Stimulated activated CD4-positive, alpha-beta T cell treated with anti-CD3 and anti-CD28 coated beads, TNF-alpha, amount 100 ng/mL, for 4 hours (primary cell): ENCODE data around the gene RXRA.

Experiments
- DNase-seq, 3 experiments: peaks; one replicate each; pipeline ENCODE4 v3.0.0-alpha.2; 2020; ENCODE audit warnings: low read depth in 3 of 3

The RXRA gene

DNA sequence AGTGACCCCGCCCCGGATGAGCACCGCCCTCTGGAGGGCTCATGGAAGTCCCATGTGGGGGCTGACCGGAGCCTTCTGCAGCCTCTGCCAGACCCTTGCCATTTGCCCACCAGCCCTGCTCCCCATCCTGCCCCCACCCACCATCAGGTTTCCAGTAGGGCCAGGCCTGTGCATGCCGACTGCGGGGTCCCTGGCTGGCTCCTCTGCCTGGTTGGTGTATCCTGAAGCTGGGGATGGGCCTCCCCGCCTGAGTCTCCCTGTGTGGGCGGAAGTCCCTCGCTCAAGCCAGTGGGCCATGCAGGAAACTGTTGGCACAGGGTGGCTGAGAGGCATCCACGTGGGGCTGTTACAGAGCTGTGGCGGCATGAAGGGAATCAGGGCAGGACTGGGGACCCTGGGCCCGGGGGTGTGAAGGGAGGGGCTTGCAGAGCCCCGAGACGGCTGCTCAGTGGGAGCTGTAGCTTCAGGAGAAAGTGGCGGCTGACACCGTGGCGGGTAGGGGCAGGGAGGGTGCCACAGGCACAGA lies 88.7 kb downstream of the RXRA start:
- no peak for DNase-seq

DNA sequence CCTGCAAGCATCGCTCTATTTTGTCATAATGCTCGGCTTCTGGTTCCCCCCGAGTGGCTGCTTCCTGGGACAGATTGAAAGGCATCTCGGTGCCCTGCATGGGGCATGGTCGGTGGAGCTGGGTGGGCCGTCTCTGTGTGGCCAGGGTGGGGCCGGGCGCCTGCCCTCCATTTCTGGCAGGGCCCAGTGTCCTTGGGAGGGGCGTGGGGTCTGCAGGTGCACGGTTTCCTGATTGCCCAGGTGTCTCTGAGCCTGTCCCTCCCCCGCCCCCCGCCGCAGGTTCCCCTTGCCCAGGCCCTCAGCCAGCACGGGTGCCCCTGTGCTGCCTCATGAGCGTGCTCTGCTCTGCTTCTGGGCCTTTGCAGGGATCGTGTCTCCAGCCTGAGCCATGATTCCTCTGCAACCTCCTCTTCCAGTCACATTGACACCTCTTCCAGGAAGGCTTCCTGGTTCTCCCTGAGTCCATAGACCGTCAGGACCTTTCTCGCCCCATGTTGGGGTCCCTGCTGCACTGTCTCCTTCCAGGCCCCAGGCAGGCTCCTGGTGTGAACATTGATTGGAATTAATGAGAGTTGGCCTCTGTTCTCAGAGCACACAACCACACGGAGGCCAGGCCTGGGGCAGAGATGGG lies 90.2 kb downstream of the RXRA start:
- no peak for DNase-seq

DNA sequence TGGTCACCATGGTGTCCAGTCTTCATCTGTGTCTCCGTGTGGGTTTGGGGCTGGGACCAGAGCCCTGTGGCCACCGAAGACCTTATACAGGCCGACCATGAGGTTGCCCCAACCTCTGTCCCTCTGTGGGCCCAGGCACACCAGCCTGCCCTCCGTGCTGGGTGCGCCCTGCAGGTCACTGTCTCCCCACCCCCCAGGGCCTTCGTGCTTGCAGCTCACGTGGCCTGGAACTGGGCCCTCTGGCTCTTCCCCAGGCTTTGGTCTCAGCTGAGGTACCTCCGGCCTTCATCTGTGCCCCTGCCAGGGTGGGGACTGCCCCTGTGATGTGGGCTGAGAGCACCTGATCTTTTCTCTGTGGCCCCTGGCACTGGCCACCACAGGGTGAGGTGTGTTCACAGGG lies 92.1 kb downstream of the RXRA start:
- DNase-seq, result no peak

DNA sequence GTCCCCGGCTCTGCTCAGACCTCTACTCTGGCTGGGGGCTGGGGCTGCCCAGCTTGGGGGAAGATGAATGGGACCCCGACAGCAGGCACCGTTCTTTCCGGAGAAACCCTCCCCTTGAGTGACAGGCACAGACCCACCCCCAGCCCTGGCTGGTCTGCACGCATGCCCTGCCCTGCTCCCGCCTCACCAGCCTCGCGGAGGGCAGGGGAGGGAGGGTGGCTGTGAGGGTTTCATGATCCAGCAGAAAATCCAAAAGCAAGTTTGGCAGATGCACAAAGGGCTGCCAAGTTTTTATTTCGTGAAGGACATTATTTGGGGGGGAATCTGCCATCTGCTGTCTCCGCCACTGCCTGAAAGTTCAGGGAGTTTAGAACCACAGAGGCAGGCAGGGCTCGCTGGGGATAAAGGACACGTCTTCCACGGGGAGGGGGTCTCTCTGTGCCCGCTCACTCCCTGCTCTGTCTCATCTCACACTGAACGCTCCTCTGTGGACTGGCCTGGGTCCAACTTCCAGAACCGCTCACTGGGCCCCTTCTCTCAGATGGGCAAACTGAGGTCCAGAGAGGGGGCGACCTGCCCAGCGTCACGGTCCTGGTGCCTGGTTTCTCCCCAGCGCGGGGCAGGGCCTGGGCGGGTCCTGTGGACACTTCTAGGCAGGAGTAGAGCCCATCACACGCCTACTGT lies 92.9 kb downstream of the RXRA start:
- no peak for DNase-seq

DNA sequence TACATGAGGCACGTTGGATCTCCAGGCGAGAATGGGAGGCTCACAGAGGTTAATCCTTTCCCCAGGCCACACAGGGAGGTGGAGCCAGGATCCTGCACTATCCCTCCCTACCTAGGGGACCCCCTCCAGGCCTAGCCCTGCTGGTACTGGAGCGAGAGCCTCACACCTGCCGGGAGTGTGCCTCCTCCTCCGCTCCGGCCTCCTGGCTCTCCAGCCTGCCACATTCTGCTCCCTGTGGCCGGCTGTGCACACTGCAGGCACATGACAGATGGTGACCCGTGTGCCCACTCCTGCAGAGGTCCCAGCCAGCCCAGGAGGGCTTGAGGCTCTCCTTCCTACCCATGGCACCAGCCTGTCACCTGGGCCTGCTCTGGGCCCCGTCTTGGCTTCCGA lies 93.4 kb downstream of the RXRA start:
- no peak for DNase-seq

DNA sequence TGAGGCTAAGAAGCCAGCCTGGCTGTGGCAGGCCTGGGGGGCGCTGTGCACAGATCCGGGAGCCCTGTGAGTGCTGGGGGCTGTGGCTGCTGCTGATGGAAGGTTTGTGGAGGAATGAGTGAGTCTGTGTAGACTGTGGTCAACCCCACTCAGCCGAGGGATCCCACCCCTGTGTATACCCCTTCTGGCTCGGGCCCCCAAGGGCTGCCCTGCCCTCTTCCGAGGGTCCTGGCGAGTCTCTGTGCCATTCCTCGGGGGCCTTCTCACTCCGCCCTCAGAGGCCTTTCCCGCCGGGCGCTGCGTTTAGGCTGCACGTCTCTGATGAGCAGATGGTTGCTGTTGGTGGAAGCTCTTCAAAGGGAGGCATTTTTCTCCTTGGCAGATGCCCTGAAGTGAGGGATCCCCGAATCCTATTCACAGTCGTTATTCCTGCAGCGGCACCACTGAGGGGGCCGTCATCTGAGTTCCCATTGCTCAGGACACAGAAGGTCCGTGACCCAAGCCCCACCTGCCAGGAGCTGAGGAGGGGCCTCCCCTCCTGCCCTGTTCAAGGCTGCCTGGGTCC lies 94.1 kb downstream of the RXRA start:
- no peak for DNase-seq

DNA sequence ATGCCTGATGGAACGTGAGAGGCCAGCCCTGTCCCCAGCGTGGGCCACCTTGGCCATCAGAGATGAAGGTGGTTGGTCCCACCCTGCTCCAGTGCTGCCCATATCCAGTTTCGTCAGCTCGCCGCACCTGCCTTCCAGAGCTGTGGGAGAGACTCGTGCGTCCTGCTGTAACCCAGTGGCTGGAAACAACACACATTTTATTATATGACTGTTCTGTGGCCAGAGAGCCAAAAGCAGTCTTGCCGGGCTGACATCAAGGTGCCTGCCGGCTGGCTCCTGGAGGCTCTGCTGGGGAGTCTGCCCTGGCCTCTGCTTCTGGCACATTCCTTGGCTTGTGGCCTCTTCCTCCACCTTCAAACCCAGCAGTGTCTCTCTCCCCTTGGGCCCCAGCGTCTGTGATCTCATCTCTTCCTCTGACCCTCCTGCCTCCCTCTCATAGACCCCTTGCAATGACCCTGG lies 94.7 kb downstream of the RXRA start:
- no peak for DNase-seq

DNA sequence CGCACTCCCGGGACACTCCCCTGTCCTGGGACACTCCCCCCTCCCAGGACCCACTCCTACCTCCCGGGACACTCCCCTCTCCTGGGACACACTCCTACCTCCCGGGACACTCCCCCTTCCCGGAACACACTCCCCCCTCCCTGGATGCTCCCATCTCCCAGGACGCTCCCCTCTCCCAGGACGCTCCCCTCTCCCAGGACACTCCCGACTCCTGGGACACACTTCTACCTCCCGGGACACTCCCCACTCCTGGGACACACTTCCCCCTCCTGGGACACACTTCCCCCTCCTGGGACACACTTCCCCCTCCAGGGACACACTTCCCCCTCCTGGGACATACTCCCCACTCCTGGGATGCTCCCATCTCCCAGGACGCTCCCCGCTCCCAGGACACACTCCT lies 95.6 kb downstream of the RXRA start:
- DNase-seq, result no peak

DNA sequence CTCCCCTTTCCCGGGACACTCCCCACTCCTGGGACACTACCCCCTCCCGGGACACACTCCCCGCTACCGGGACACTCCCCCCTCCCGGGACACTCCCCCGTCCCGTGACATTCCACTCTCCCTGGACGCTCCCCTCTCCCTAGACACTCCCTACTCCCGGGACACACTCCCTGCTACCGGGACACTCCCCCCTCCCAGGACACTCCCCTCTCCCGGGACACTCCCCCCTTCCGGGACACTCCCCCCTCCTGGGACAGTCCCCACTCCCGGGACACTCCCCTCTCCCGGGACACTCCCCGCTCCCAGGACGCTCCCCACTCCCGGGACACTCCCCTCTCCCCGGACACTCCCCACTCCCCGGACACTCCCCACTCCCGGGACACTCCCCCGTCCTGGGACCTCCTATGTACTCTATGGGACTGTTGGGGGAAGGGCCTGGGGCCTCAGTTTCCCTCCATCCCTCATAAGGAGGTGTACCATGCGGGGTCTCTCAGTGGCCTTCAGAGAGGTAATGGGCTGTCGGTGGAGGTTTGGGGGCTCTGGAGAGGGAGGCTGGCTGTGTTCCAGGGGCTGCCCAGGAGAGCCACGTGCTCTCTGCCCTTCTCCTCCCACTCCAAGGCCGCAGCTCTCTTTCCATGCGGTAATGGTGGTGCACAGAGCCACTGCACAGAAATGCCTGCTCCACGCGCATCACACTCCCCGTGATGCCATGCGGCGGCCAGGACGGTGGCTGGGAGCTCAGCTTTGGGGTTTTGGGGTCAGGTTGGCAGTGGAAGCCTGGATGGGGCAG lies 96.2 kb downstream of the RXRA start:
- no peak for DNase-seq

DNA sequence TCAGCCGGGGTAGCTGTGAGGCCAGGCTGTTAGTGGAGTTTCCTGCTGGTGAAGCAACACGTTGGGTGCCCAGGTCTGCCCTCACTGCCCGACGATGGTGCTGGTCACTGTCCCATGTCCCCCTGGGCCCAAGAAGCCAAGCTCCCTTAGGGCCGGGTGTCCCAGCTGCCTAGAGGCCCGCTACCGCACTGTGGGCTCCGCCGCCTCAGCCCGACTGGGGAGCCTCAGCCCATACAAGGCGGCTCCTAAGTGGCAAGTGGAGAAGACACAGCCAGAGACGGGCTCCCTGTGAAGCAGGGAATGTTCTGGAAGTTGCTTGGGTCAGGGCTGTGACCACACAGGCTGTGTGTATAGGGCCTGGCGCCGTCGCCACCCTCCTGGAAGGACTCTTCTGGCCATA lies 96.9 kb downstream of the RXRA start:
- DNase-seq, result no peak

DNA sequence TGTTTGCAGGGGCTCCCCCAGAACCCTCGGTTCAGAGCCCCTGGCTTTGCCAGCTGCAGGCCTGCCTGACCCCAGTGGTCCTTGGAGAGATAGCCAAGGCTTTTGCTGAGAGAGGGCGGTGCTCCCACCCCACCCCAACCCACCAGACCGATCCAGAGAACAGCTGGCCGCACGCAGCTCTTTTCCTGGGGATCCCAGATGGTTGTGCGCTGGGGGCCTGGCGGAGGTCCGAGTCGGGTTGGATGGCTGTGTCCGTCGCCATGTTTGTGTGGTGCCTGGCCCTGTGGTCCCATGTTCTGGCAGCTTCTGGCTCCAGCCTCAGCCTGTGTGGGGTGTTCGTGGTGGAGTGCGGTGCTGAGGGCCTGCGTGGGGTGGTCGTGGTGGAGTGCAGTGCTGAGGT lies 97.5 kb downstream of the RXRA start:
- no peak for DNase-seq

DNA sequence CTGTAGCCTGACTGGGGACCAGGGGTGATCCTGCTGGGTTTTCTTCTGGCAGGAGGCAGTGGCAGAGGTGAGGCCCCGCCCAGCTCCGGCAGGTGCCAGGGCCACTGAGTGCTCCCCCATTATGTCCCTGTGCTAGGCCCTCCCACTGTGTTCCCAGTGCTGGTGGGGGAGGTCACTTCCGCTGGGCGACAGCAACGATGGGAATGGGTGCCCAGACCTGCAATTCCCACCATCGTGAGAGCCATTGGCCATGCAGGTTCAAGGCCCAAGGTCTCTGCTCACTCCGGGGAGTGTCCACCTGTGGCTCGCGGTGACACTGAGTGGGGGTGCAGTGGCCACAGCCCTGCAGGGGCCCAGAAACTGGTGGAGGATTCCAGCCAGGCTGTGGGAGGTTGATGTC lies 98.6 kb downstream of the RXRA start:
- no peak for DNase-seq

DNA sequence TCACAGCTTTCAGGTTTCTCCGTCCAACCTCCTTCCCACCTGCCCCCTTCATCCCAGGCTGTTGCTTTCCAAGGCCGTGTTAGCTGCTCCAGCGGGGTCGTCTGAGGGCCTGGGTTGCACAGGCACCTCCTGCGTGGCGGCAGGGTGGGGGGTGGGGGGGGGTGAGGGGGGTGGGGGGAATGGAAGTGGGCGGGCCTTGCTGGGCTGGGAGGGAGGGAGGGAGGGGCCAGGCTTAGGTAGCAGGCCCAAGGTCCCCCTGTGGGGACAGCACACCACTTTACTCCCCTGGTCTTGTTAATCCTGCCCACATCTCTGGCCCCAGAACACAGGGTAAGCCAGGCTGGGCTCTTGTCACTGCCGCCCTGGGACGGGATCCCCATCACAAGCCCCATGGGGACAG lies 99.1 kb downstream of the RXRA start:
- no peak for DNase-seq

DNA sequence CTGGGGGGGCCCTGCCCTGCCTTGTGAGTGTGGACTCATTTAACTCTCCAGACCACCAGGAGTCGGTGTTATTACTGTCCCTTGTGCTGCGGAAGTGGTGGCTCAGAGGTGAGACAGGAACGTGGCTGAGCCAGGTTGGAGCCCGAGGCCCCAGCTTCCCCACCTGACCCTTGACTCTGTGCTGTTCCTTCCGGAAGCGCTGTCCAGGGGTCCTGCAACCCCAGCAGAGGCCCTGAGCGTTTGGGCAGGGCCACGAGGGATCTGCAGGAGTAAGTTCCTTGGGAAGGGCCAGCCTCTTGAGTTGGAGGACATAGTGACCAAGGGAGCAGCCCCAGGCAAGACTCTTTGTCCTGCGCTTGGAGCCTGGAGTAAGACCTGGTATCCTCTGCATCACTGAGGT lies 99.6 kb downstream of the RXRA start:
- no peak for DNase-seq

DNA sequence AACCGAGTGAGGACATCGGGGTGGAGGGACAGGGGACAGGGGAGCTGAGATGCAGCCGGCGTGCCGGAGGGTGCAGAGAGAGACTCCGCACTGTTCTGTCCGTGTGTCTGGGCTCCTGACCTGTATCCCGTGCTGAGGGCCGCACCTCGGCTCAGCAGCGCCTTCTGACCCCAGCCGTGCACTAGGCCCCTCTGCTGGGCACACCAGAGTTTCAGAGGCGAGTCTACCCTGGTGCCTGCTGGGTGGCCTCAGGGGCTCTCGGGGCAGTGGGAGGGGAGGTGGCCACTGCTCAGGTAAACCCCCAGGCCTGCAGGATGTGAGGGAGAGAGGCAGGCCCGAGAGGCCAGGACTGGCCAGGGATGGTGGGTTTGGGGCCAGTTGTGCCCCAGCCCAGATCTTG lies 100.2 kb downstream of the RXRA start:
- no peak for DNase-seq

DNA sequence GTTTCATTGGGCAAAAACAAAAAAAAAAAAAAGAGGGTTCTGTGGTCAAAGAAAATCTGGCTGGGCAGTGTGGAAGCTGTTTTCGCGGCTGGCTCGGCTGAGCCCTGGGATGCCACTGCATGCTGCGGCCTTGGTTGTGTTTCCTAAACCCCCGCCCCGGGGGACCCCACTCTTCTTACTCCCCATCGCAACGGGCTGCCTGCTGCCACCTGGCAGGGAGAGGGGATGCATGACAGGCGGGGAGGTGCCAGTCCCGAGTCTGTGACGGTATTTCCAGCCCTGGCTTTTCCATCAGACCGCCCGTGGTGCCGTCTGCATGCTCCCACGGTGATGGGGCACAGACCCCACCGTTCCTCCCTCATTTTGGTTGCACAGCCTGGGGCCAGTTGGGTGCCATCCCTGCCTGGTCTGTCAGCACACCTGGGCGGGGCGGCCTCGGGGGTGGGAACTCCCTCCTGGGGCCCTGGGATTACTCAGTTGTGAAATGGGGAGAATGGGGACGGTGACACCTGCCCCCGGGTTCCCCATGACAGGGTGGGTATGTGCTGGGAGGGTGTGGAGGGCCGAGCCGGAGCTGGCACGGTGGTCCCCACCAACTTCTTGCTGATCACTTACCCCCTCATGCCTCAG lies 101.0 kb downstream of the RXRA start:
- no peak for DNase-seq

DNA sequence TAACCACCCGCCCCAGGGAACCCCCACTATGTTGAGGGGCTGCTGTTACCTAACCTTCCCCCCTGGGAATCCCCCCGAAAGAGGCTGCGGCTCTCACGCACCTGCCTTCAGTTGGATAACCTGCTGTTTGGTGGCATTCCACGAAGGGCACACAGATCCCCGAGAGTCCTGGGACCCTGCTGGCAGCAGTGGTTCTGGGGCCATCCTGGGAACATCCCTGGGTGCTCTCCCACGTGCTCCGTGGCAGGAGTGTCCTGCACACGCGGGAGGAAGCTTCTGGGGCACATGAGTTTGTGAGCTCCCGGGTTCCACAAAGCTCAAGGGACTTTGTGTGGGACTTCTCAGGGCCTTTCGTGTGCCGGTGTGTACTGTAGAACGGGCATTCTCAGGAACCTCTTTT lies 102.3 kb downstream of the RXRA start:
- DNase-seq, result no peak

DNA sequence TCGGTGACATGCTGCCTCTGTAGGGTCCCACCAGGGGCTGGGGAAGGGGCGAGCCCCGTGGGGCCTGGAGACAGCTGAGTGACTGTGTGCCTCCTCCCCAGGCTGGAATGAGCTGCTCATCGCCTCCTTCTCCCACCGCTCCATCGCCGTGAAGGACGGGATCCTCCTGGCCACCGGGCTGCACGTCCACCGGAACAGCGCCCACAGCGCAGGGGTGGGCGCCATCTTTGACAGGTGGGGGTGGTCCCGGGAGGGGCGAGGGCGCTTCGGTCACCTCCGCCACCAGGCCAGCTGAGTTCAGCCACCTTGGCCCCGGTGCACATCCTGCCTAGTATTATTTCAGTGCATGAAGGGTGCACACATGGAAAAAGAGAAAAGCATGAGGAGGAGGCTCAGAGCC lies 102.8 kb downstream of the RXRA start:
- DNase-seq, result no peak

DNA sequence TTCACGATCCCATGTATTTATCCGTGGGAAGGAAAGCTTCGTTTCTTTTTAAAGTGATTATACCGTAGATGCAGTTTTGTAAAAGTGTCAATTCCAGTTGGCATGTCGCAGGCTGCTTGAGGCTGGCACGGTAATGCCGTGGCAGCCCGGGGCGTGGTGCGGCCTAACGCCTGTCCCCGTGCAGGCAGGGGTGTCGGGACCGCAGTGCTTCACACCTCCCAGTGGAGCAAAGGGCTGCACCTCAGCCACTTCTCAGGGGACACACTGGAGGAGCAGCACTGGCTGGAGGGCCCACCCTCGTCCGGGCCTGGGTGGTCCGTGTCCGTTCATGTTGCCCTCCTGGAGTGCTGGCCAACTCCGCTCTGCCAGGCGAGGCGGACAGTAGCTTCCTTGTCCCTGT lies 103.2 kb downstream of the RXRA start:
- DNase-seq, result no peak

DNA sequence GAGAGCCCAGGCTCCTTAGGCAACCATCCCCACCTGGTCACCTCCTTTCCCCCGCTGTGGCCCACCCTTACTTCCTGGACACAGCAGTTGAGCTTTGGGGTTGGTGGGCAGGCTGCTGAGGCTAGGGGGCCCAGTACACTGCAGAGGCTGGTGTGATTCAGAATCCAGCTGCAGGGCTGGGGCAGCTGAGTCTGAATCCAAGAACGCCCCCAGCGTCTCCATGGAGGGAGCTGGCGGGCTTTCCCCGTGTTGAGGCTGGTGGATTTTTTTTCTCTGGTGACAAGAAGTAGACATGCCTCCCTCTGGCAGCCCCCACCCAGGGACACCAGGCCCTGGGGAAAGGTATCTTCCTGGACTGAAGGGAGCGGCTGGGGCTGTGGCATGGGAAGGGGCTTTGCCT lies 104.8 kb downstream of the RXRA start:
- DNase-seq, result no peak

DNA sequence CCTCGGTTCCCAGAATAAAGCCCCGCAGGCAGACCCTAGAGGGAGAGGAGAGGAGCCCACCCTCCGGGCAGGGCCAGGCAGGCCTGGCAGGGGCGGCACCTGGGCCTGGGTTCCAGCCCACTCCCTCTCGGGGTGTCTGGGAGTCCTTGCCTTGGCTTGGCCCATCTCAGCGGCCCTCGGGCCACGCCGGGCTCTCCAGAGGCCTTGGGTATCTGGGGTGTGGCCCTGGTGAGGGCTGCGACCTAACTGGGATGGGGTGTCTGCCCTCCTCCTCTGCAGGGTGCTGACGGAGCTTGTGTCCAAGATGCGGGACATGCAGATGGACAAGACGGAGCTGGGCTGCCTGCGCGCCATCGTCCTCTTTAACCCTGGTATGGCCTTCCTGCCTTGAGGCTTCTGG lies 105.4 kb downstream of the RXRA start:
- DNase-seq, result no peak

DNA sequence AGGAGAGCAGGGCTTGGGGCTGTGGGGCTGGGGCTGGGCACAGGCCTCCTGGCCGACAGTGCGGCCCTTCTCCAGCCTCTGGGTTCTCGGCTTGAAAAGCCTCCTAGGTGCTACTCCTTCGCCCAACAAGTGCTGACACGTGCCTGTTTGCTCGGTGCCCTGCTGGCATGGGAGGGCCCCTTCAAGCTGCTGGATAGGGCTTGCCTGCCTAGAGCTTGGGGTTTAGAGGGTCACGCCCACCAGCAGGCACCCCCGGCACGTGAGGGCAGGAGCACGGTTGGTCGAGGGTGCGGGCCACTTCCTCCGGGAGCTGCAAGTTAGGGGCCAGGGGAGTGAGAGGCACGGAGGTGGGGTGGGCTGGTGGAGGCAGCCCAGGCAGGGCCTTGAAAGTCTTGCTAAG lies 106.2 kb downstream of the RXRA start:
- DNase-seq, result no peak
